SK-N-SH (cell line): ENCODE results near the gene EMP2.

Experiments used
- EP300 ChIP-seq, 2 experiments: IDR thresholded peaks; 2 replicates each; pipeline versions ENCODE4 v1.4.0 to v1.6.1; 2012; ENCODE audit warnings: borderline replicate concordance in 1 of 2, low read depth in 1 of 2, low read length in 1 of 2
- GATA2 ChIP-seq: sonication (generic); formaldehyde crosslinking; IDR thresholded peaks from 2 replicates; pipeline ENCODE4 v1.5.0; 2020; ENCODE audit warnings: mild to moderate bottlenecking, missing genetic modification reagents
- JUND ChIP-seq: IDR thresholded peaks from 2 replicates; pipeline ENCODE4 v1.4.0; 2012
- NRF1 ChIP-seq: IDR thresholded peaks from 2 replicates; pipeline ENCODE4 v1.6.1; 2012; ENCODE audit warnings: low read depth, mild to moderate bottlenecking, low read length
- POLR2AphosphoS5 ChIP-seq: IDR thresholded peaks from 2 replicates; pipeline ENCODE4 v1.6.1; 2012; ENCODE audit warnings: low read depth, low read length
- RAD21 ChIP-seq: IDR thresholded peaks from 2 replicates; pipeline ENCODE4 v1.6.1; 2012; ENCODE audit warnings: mild to moderate bottlenecking, low read length
- SIN3A ChIP-seq: IDR thresholded peaks from 2 replicates; pipeline ENCODE4 v1.6.1; 2012; ENCODE audit warnings: low read depth, mild to moderate bottlenecking, low read length, moderate library complexity, borderline replicate concordance
- TAF1 ChIP-seq: IDR thresholded peaks from 2 replicates; pipeline ENCODE4 v1.6.1; 2012; ENCODE audit warnings: low read depth, mild to moderate bottlenecking, low read length, moderate library complexity, borderline replicate concordance
- YY1 ChIP-seq: IDR thresholded peaks from 2 replicates; pipeline ENCODE4 v1.4.0; 2012; ENCODE audit warnings: low read depth, mild to moderate bottlenecking
- TF ChIP-seq, protein P1 (sequence below): fragments of 200-600 bp; sonication (generic); IDR thresholded peaks from 2 replicates; pipeline ENCODE4 v1.6.1; 2017; ENCODE audit warnings: antibody characterized with exemption, mild to moderate bottlenecking, moderate library complexity
- TF ChIP-seq, protein P2 (sequence below): IDR thresholded peaks from 2 replicates; pipeline ENCODE4 v1.6.1; 2012; ENCODE audit warnings: mild to moderate bottlenecking, low read depth, low read length, moderate library complexity
- TF ChIP-seq, protein P3 (sequence below): IDR thresholded peaks from 2 replicates; pipeline ENCODE4 v1.4.0; 2012; ENCODE audit warnings: low read depth
- TF ChIP-seq, protein P4 (sequence below): IDR thresholded peaks from 2 replicates; pipeline ENCODE4 v1.4.0; 2012; ENCODE audit warnings: low read depth, borderline replicate concordance

DNA sequence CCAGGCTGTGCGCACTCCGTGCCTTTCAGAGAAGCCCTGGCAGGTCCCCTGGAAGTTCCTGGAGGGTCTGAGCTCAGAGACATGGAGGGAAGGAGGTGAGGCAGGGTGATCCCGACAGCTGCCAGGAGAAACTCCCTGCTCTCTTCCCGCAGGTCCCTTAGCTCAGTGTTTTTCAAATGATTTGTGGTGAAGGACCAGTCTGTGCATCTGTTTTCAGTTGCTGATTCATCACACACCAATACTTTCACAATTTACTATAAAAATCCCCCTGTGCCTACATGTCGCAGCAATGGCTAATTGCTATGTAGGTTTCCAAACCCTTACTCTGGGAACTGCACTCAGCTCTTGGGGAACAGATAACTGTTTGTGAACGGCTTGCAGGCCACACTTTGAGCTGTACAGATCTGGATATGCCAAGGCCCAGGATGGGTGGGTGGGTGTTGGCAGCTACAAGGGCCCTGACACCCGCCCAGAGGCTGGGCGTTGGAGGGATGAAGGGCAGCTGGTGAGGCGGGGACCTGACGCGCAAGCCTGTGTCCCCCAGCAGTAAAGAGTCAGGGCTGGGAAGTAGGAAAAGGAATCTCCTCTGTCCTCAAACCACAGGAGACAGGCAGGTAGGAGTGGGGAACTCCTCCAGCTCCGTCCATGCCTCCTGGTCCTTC, 20.5 kb upstream of the EMP2 start:
- TF ChIP-seq, protein P1, sequence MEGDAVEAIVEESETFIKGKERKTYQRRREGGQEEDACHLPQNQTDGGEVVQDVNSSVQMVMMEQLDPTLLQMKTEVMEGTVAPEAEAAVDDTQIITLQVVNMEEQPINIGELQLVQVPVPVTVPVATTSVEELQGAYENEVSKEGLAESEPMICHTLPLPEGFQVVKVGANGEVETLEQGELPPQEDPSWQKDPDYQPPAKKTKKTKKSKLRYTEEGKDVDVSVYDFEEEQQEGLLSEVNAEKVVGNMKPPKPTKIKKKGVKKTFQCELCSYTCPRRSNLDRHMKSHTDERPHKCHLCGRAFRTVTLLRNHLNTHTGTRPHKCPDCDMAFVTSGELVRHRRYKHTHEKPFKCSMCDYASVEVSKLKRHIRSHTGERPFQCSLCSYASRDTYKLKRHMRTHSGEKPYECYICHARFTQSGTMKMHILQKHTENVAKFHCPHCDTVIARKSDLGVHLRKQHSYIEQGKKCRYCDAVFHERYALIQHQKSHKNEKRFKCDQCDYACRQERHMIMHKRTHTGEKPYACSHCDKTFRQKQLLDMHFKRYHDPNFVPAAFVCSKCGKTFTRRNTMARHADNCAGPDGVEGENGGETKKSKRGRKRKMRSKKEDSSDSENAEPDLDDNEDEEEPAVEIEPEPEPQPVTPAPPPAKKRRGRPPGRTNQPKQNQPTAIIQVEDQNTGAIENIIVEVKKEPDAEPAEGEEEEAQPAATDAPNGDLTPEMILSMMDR: no peak
- TF ChIP-seq TAF1 (no peak), RAD21 (no peak), POLR2AphosphoS5 (no peak), EP300 (IDR thresholded peaks at IDR 0.05; ENCODE audit: borderline replicate concordance in 1 of 2, low read depth in 1 of 2, low read length in 1 of 2) (no peak), SIN3A (no peak), NRF1 (no peak), YY1 (no peak), GATA2 (CRISPR knock-in tag) (no peak), JUND (no peak)
- TF ChIP-seq, protein P2, sequence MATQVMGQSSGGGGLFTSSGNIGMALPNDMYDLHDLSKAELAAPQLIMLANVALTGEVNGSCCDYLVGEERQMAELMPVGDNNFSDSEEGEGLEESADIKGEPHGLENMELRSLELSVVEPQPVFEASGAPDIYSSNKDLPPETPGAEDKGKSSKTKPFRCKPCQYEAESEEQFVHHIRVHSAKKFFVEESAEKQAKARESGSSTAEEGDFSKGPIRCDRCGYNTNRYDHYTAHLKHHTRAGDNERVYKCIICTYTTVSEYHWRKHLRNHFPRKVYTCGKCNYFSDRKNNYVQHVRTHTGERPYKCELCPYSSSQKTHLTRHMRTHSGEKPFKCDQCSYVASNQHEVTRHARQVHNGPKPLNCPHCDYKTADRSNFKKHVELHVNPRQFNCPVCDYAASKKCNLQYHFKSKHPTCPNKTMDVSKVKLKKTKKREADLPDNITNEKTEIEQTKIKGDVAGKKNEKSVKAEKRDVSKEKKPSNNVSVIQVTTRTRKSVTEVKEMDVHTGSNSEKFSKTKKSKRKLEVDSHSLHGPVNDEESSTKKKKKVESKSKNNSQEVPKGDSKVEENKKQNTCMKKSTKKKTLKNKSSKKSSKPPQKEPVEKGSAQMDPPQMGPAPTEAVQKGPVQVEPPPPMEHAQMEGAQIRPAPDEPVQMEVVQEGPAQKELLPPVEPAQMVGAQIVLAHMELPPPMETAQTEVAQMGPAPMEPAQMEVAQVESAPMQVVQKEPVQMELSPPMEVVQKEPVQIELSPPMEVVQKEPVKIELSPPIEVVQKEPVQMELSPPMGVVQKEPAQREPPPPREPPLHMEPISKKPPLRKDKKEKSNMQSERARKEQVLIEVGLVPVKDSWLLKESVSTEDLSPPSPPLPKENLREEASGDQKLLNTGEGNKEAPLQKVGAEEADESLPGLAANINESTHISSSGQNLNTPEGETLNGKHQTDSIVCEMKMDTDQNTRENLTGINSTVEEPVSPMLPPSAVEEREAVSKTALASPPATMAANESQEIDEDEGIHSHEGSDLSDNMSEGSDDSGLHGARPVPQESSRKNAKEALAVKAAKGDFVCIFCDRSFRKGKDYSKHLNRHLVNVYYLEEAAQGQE: no peak
- TF ChIP-seq, protein P3, sequence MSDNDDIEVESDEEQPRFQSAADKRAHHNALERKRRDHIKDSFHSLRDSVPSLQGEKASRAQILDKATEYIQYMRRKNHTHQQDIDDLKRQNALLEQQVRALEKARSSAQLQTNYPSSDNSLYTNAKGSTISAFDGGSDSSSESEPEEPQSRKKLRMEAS: no peak
- TF ChIP-seq, protein P4, sequence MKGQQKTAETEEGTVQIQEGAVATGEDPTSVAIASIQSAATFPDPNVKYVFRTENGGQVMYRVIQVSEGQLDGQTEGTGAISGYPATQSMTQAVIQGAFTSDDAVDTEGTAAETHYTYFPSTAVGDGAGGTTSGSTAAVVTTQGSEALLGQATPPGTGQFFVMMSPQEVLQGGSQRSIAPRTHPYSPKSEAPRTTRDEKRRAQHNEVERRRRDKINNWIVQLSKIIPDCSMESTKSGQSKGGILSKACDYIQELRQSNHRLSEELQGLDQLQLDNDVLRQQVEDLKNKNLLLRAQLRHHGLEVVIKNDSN: no peak
